AG04449 (cell line): ENCODE measurements around the gene ARID3B.

Experiments used
- CTCF ChIA-PET: fragments of 350-600 bp; formaldehyde crosslinking; extraction: SDS; loops from one replicate; lab custom pipeline; 2021; ENCODE audit warnings: antibody characterized with exemption; lab: Yijun Ruan, JAX
- POLR2A ChIA-PET: fragments of 400-600, 350-600 bp; formaldehyde crosslinking; extraction: SDS; loops from one replicate; lab custom pipeline; 2020; ENCODE audit warnings: antibody characterized with exemption, inconsistent platforms; lab: Yijun Ruan, JAX
- DNase-seq: peaks from one replicate; pipeline ENCODE4 v3.0.0-alpha.2; 2010; ENCODE audit warnings: low read depth, low spot score
- H3K4me3 ChIP-seq: 2 replicates; pipeline ENCODE4 v1.5.1; 2011; ENCODE audit warnings: low read depth, mild to moderate bottlenecking, control low read depth, low read length
- TF ChIP-seq, protein P1 (sequence below): IDR thresholded peaks from one replicate; pipeline ENCODE4 v1.5.1; 2011; ENCODE audit warnings: mild to moderate bottlenecking, moderate library complexity, low read length, control low read depth, inconsistent platforms; ENCODE audit not compliant: insufficient read depth; ENCODE audit errors: missing control alignments

ARID3B gene

DNA sequence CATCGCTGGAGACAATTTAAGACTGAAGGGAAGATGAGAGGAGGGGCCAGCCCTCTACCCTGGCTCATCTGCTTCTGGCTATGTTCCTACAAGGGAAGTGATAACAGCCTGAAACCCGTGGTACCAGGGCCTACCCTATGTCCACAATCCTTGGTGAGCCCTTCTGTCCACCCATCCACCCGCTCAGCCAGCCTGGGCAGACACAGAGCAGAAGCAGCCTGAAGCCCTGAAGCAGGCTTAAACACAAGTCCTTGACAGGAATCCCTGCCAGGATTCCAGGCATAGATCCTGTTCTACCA lies 90.0 kb downstream of the ARID3B start:
- DNase-seq = no peak
- ChIA-PET CTCF (interaction anchor here (0.8 to 46.3 kb wide), 21 partner anchors 13 to 323 kb away, joined by 3 to 1672 read pairs (median 6); partner anchors contain the start of genes CLK3, CSK and UBL7), POLR2A (interaction anchor here (0.6 kb wide), 1 partner anchor 137 kb away, joined by 3 read pairs; no protein-coding TSS in a partner anchor)
- TF ChIP-seq, protein P1, sequence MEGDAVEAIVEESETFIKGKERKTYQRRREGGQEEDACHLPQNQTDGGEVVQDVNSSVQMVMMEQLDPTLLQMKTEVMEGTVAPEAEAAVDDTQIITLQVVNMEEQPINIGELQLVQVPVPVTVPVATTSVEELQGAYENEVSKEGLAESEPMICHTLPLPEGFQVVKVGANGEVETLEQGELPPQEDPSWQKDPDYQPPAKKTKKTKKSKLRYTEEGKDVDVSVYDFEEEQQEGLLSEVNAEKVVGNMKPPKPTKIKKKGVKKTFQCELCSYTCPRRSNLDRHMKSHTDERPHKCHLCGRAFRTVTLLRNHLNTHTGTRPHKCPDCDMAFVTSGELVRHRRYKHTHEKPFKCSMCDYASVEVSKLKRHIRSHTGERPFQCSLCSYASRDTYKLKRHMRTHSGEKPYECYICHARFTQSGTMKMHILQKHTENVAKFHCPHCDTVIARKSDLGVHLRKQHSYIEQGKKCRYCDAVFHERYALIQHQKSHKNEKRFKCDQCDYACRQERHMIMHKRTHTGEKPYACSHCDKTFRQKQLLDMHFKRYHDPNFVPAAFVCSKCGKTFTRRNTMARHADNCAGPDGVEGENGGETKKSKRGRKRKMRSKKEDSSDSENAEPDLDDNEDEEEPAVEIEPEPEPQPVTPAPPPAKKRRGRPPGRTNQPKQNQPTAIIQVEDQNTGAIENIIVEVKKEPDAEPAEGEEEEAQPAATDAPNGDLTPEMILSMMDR = no peak
- H3K4me3 ChIP-seq = no peak overlapping the region

DNA sequence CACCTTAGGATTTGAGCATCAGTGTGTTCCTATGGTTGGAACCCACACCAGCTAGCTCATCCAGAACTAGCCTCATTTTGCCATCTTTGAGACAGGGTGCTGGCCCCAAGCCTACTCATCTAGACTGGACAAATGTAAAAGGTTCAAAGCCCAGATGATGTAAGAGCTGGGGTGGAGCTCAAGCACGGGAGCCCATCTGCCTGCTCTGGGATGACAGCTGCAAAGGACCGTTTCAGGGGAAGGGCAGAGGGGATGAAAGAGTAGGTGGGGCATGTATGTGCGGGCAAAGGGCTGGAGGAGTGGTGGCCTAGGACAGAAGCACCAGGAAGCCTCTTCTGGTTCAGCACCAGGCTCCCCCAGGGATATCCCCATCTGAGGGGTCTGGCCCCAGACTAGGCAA lies 90.4 kb downstream of the ARID3B start:
- ChIA-PET CTCF (interaction anchor here (0.7 to 46.3 kb wide), 30 partner anchors 14 to 325 kb away, joined by 3 to 1672 read pairs (median 5); partner anchors contain the start of genes CLK3, CSK, FAM219B and RPP25), POLR2A (interaction anchor here (1.2 kb wide), 1 partner anchor 232 kb away, joined by 3 read pairs; no protein-coding TSS in a partner anchor)
- TF ChIP-seq, protein P1 = no peak
- no peak for DNase-seq
- H3K4me3 ChIP-seq = no peak overlapping the region

DNA sequence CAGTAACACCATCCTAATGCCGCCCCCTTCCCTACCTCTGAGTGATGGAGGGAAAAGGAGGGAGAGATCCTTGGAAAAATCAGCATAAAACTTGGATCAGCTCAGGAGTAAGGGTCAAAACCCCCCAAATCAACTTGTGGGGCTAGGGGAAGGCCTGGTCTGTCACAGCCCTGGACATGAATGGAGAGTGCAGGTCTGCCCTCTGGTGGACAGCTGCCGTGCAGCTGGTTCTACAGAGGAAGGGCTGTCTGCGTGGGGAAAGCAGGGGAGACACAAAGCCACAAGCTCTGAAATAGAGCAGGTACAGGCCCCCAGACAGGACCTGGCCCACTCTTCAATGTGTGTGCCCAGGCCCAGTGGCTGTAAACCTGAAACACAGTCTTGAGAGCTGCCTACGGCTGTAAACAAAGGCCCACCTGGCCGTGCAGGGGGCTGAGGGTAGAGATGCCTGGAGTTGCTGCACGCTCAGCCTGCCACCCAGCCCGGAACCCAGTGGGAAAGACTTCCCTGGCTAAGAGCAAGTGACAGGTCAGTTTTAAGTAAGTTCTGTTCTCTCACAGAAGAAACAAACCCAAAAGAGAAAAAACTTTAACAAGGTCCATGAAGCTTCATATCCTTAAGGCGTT lies 91.0 kb downstream of the ARID3B start:
- CTCF ChIA-PET = interaction anchor here (0.6 to 46.3 kb wide), 37 partner anchors 14 to 325 kb away, joined by 3 to 1672 read pairs (median 4); partner anchors contain the start of genes CLK3, CSK, FAM219B and RPP25
- POLR2A ChIA-PET = interaction anchor here (1.2 kb wide), 1 partner anchor 232 kb away, joined by 3 read pairs; no protein-coding TSS in a partner anchor
- H3K4me3 ChIP-seq = no peak overlapping the region
- DNase-seq = no peak
- TF ChIP-seq, protein P1 = peak; percentile 90

DNA sequence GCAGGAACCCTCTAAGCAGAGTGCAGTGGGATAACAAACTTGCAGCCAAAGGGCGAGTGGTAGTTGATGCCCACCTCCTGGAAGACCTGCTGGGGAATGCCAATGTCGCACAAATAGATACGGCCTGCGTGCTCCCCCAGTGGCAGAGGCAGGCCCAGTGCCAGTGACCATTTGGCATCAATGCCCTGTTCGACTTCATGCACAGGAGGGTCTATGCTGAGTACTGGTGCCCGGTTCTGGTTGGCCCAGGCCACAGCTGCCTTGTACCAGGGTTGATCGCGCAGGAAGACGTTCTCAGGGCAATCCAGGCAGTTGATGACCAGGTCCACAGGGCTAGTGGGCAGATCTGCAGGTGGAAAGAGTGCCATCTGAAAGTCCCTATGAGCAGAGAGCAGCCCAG lies 91.6 kb downstream of the ARID3B start:
- CTCF ChIA-PET = interaction anchor here (0.6 to 46.3 kb wide), 34 partner anchors 15 to 324 kb away, joined by 3 to 1672 read pairs (median 4); partner anchors contain the start of genes CLK3, CSK, FAM219B and RPP25
- POLR2A ChIA-PET = interaction anchor here (1.2 kb wide), 1 partner anchor 231 kb away, joined by 3 read pairs; no protein-coding TSS in a partner anchor
- no peak overlapping the region for H3K4me3 ChIP-seq
- no peak for DNase-seq
- TF ChIP-seq, protein P1 = no peak

DNA sequence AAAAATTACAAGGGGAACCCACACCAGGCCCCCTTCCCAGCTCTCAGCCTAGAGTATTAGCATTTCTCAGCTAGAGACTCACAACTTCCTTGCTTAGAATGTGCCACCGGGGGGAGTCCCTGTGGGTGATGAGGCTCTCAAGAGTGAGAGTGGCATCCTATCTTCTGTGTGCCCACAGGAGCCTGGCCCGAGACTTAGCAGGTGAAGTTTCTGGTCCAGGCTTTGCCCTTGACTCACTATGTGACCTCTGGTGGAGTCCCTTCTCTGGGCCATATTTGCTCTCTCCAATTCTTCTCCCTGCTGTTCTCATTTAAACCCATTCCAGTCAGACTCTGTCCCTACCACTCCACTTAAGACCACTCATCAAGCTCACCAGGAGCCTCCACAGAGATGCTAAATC lies 92.8 kb downstream of the ARID3B start:
- CTCF ChIA-PET = interaction anchor here (0.6 to 46.3 kb wide), 21 partner anchors 13 to 316 kb away, joined by 3 to 1672 read pairs (median 7); partner anchors contain the start of genes CLK3, CSK and CYP1A1
- TF ChIP-seq, protein P1 = no peak
- no peak for DNase-seq
- no peak overlapping the region for H3K4me3 ChIP-seq
- POLR2A ChIA-PET = interaction anchor here (1.4 kb wide), 1 partner anchor 15 kb away, joined by 3 read pairs; no protein-coding TSS in a partner anchor

DNA sequence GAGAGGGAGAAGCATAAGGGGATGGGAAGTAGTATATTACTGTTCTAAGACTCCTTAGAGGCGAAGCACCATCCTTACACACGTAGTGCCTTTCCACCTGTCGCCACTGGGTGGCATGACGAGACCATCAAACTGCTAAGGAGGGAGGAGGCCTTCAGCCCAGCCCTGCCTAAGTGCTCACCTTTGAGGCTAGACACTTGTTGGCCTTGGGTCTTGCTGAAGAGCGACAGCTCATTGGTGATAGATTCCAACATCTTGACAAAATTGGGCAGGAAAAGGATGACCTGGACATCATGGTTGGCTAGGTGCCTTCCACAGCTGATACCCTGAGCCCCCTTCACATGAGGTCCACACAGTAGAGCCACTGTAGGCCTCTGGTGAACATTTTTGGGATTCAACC lies 94.2 kb downstream of the ARID3B start:
- no peak overlapping the region for H3K4me3 ChIP-seq
- POLR2A ChIA-PET = interaction anchor here (1.2 kb wide), 1 partner anchor 134 kb away, joined by 7 read pairs; no protein-coding TSS in a partner anchor
- CTCF ChIA-PET = interaction anchor here (0.7 to 46.3 kb wide), 36 partner anchors 12 to 320 kb away, joined by 3 to 1672 read pairs (median 6); partner anchors contain the start of genes CLK3, CSK, CYP1A2 and EDC3
- TF ChIP-seq, protein P1 = peak; percentile 86
- DNase-seq = no peak
